Neural cell (in vitro differentiated cells): Measurements from ENCODE around the gene DOK6. TPM values are rescaled to one million over a fixed set of nuclear protein-coding genes. Genes with fewer than 3 reads are reported as not detected.

ENCODE experiments used
- H2AFZ ChIP-seq: fragments of 200-600, 300-800 bp; sonication (generic), shearing (Covaris generic); 2 replicates; pipeline ENCODE4 v1.6.0; 2014; ENCODE audit warnings: low read depth, mild to moderate bottlenecking, antibody characterized with exemption, low read length, moderate library complexity
- H3F3A ChIP-seq: fragments of 200-600 bp; shearing (Covaris generic); 2 replicates; pipeline ENCODE4 v1.6.1; 2016; ENCODE audit warnings: mild to moderate bottlenecking, moderate library complexity, mixed read lengths, antibody characterized with exemption, low read length; ENCODE audit not compliant: insufficient read depth, poor library complexity, severe bottlenecking
- H3K27ac ChIP-seq: fragments of 200-600, 300-800 bp; sonication (generic), shearing (Covaris generic); 2 replicates; pipeline ENCODE4 v1.5.1; 2014; ENCODE audit warnings: mild to moderate bottlenecking, low read length, moderate library complexity
- H3K27me3 ChIP-seq: fragments of 300-800, 200-600 bp; sonication (generic), shearing (Covaris generic); 2 replicates; pipeline ENCODE4 v1.6.0; 2014; ENCODE audit warnings: mild to moderate bottlenecking, low read depth, low read length, moderate library complexity; ENCODE audit not compliant: insufficient read depth
- H3K36me3 ChIP-seq: fragments of 300-800, 200-600 bp; sonication (generic), shearing (Covaris generic); 2 replicates; pipeline ENCODE4 v1.5.1; 2014; ENCODE audit warnings: mild to moderate bottlenecking, antibody characterized with exemption, low read length, moderate library complexity; ENCODE audit not compliant: insufficient read depth
- H3K4me2 ChIP-seq: fragments of 300-800, 200-600 bp; sonication (generic), shearing (Covaris generic); 2 replicates; pipeline ENCODE4 v1.6.0; 2014; ENCODE audit warnings: mild to moderate bottlenecking, low read length
- H3K4me3 ChIP-seq: fragments of 300-800, 200-600 bp; sonication (generic), shearing (Covaris generic); 2 replicates; pipeline ENCODE4 v1.5.1; 2014; ENCODE audit warnings: mild to moderate bottlenecking, low read length, moderate library complexity
- H3K79me2 ChIP-seq: fragments of 200-600 bp; shearing (Covaris generic); replicated peaks from 2 replicates; pipeline ENCODE4 v1.6.0; 2014; ENCODE audit warnings: mild to moderate bottlenecking, low read length, moderate library complexity; ENCODE audit not compliant: insufficient read depth
- H3K9ac ChIP-seq: fragments of 300-800, 200-600 bp; sonication (generic), shearing (Covaris generic); 2 replicates; pipeline ENCODE4 v1.6.1; 2016; ENCODE audit warnings: mild to moderate bottlenecking, low read length, mixed read lengths
- H3K9me2 ChIP-seq: fragments of 200-600 bp; shearing (Covaris generic); 2 replicates; pipeline ENCODE4 v1.6.1; 2016; ENCODE audit warnings: mild to moderate bottlenecking, low read length, mixed read lengths; ENCODE audit not compliant: insufficient read depth
- H3K9me3 ChIP-seq: fragments of 200-600, 300-800 bp; sonication (generic), shearing (Covaris generic); 2 replicates; pipeline ENCODE4 v1.6.1; 2016; ENCODE audit warnings: mild to moderate bottlenecking, mixed run types, low read length, moderate library complexity, mixed read lengths
- H4K20me1 ChIP-seq: fragments of 200-600 bp; shearing (Covaris generic); 2 replicates; pipeline ENCODE4 v1.6.1; 2016; ENCODE audit warnings: mild to moderate bottlenecking, mixed run types; ENCODE audit not compliant: insufficient read depth
- EP300 ChIP-seq: fragments of 450-650 bp; conservative IDR thresholded peaks from 2 replicates; pipeline ENCODE4 v1.6.1; 2014; ENCODE audit warnings: antibody characterized with exemption, mild to moderate bottlenecking, moderate library complexity; ENCODE audit not compliant: poor library complexity, severe bottlenecking
- EZH2 ChIP-seq: fragments of 200-600, 300-800 bp; shearing (Covaris generic), sonication (generic); IDR thresholded peaks from 2 replicates; pipeline ENCODE4 v1.6.1; 2014; ENCODE audit warnings: antibody characterized with exemption, low read length, borderline replicate concordance, mild to moderate bottlenecking; ENCODE audit not compliant: insufficient read depth, poor library complexity, severe bottlenecking
- MXI1 ChIP-seq: fragments of 450-650 bp; conservative IDR thresholded peaks from 2 replicates; pipeline ENCODE4 v1.6.1; 2014; ENCODE audit warnings: antibody characterized with exemption, mild to moderate bottlenecking; ENCODE audit not compliant: poor library complexity, severe bottlenecking
- POLR2AphosphoS5 ChIP-seq: IDR thresholded peaks from 2 replicates; pipeline ENCODE4 v1.6.1; 2012
- RAD21 ChIP-seq: fragments of 450-650 bp; conservative IDR thresholded peaks from 2 replicates; pipeline ENCODE4 v1.6.1; 2014; ENCODE audit warnings: antibody characterized with exemption, mild to moderate bottlenecking, moderate library complexity
- SMC3 ChIP-seq: fragments of 450-650 bp; conservative IDR thresholded peaks from 2 replicates; pipeline ENCODE4 v1.6.1; 2014; ENCODE audit warnings: antibody characterized with exemption, mild to moderate bottlenecking, moderate library complexity; ENCODE audit not compliant: poor library complexity
- TAF1 ChIP-seq: IDR thresholded peaks from 2 replicates; pipeline ENCODE4 v1.6.1; 2012; ENCODE audit warnings: low read depth
- polyA plus RNA-seq: library from polyadenylated mRNA; depleted of rRNA; stranded (reverse); fragments of >200 nt; gene quantifications from 2 replicates; pipeline ENCODE4 v1.2.3, GENCODE V29; 2014
- TF ChIP-seq, protein P1 (sequence below): IDR thresholded peaks from 2 replicates; pipeline ENCODE4 v1.6.1; 2012; ENCODE audit warnings: borderline replicate concordance
- TF ChIP-seq, protein P2 (sequence below): fragments of 450-650 bp; IDR thresholded peaks from 2 replicates; pipeline ENCODE4 v1.5.1; 2014; ENCODE audit warnings: antibody characterized with exemption, mild to moderate bottlenecking, moderate library complexity; ENCODE audit not compliant: poor library complexity, severe bottlenecking

DOK6 gene
- polyA plus RNA-seq, 1 donor from 2014 or later = 9.7 TPM

DNA sequence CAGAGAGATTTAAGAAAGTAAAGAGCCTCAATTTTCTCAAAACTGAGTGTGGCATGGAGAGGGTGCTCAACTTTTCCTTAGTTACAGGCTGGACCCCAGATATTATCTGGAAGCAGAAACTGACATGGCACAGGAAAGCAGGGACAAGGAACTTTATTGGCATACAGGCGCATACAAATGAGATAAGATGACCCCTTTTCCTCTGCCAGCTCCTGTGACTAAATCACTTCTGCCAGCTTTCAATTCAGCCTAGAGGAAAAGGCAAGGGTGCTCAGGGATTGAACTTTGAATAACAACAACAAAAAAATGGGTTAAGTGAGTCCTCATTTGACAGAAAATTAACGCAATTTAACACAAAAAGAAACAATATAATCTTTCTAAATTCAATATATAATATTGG is 284.1 kb downstream of the DOK6 start:
- H3K27me3 ChIP-seq = no peaks in the 10 kb centered on the region
- TF ChIP-seq SMC3 = no peak
- TF ChIP-seq TAF1 = no peak
- TF ChIP-seq, protein P1, sequence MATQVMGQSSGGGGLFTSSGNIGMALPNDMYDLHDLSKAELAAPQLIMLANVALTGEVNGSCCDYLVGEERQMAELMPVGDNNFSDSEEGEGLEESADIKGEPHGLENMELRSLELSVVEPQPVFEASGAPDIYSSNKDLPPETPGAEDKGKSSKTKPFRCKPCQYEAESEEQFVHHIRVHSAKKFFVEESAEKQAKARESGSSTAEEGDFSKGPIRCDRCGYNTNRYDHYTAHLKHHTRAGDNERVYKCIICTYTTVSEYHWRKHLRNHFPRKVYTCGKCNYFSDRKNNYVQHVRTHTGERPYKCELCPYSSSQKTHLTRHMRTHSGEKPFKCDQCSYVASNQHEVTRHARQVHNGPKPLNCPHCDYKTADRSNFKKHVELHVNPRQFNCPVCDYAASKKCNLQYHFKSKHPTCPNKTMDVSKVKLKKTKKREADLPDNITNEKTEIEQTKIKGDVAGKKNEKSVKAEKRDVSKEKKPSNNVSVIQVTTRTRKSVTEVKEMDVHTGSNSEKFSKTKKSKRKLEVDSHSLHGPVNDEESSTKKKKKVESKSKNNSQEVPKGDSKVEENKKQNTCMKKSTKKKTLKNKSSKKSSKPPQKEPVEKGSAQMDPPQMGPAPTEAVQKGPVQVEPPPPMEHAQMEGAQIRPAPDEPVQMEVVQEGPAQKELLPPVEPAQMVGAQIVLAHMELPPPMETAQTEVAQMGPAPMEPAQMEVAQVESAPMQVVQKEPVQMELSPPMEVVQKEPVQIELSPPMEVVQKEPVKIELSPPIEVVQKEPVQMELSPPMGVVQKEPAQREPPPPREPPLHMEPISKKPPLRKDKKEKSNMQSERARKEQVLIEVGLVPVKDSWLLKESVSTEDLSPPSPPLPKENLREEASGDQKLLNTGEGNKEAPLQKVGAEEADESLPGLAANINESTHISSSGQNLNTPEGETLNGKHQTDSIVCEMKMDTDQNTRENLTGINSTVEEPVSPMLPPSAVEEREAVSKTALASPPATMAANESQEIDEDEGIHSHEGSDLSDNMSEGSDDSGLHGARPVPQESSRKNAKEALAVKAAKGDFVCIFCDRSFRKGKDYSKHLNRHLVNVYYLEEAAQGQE = no peak
- no peaks in the 10 kb centered on the region for H4K20me1 ChIP-seq
- no peak overlapping the region for H3K4me3 ChIP-seq
- H3K36me3 ChIP-seq = no peaks in the 10 kb centered on the region
- no peaks in the 10 kb centered on the region for H3K9me2 ChIP-seq
- H3K79me2 ChIP-seq = no peaks in the 10 kb centered on the region
- no peak overlapping the region for H3K9ac ChIP-seq
- no peaks in the 10 kb centered on the region for H3K9me3 ChIP-seq
- H3K27ac ChIP-seq = no peak overlapping the region
- no peaks in the 10 kb centered on the region for H3F3A ChIP-seq
- H3K4me2 ChIP-seq = no peak overlapping the region
- no peak overlapping the region for H2AFZ ChIP-seq

DNA sequence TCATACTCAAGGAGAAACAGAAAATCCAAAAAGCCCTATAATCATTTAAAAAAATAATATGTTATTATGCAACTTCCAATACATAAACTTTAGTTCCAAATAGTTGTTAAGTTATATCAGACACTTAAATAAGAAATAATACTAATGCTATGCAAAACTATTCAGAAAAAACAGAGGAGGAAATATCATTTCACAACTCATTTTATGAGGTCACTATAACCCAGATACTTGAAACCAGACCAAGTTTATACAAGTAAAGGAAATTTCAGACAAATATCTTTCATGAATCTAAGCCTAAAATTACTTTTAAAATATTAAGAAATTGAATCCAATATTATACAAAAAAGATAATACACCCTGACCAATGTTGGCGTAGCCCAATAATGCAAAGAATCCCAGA is 286.2 kb downstream of the DOK6 start:
- Histone ChIP-seq H3K27ac (no peak overlapping the region), H2AFZ (no peak overlapping the region), H3K9me2 (no peaks in the 10 kb centered on the region), H3K9me3 (no peaks in the 10 kb centered on the region), H3K4me3 (no peak overlapping the region), H3K79me2 (no peaks in the 10 kb centered on the region), H3F3A (no peaks in the 10 kb centered on the region), H4K20me1 (no peaks in the 10 kb centered on the region), H3K9ac (no peak overlapping the region), H3K27me3 (no peaks in the 10 kb centered on the region), H3K4me2 (no peak overlapping the region), H3K36me3 (no peaks in the 10 kb centered on the region)
- TF ChIP-seq EZH2 (no peak), MXI1 (no peak), RAD21 (no peak), SMC3 (no peak), TAF1 (no peak), POLR2AphosphoS5 (no peak), EP300 (no peak)
- TF ChIP-seq, protein P1 = no peak
- TF ChIP-seq, protein P2, sequence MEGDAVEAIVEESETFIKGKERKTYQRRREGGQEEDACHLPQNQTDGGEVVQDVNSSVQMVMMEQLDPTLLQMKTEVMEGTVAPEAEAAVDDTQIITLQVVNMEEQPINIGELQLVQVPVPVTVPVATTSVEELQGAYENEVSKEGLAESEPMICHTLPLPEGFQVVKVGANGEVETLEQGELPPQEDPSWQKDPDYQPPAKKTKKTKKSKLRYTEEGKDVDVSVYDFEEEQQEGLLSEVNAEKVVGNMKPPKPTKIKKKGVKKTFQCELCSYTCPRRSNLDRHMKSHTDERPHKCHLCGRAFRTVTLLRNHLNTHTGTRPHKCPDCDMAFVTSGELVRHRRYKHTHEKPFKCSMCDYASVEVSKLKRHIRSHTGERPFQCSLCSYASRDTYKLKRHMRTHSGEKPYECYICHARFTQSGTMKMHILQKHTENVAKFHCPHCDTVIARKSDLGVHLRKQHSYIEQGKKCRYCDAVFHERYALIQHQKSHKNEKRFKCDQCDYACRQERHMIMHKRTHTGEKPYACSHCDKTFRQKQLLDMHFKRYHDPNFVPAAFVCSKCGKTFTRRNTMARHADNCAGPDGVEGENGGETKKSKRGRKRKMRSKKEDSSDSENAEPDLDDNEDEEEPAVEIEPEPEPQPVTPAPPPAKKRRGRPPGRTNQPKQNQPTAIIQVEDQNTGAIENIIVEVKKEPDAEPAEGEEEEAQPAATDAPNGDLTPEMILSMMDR = no peak
